NCI-H2081 treated with DMSO at 0.1 percent for 48 hours (cell line): ENCODE measurements around the gene PRPF40B.

Experiments
- DNase-seq: peaks from one replicate; lab custom pipeline; 2025; lab: John Stamatoyannopoulos, UW

Gene PRPF40B

GRCh38 chr12:49684310-49684854, 61.0 kb downstream of the PRPF40B start:
- no peak for DNase-seq

DNA sequence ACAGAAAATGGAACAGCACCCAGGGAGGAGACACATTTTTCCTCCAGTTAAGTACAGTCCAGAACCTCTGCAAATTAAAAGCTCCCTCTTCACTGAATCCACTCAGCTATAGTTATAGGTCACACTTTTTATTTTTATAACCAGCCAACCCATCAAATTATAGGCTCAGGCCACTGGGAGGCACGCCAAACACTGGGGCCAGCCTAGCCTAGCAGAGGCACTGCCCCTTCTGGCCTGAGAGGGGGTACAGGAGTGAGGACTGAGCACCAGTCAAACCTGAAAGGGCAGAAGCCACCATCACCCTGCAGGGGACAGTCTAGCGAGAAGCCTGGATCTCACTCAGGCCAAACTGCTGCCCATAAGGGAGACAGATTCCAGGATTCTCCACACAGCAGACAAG, 64.6 kb downstream of the PRPF40B start:
- no peak for DNase-seq

DNA sequence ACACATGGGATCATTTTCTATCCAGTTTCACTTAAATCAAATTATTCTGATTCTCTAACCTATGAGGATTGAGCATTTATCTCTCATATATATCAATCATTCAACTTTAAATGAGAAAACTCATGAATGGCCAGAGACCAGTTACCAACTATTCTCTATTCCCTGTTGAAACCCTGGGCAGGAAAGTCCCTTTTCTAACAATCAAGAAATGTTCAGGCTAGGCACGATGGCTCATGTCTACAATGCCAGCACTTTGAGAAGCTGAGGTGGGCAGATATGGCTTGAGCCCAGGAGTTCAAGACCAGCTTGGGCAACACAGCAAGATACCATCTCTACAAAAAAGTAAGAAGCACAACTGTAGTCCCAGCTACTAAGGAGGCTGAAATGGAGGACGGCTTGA, 65.9 kb downstream of the PRPF40B start:
- no peak for DNase-seq

- no peak for DNase-seq
Measured at GRCh38 chr12:49689785-49690184, 66.4 kb downstream of the PRPF40B start.

- DNase-seq = no peak
Measured at GRCh38 chr12:49692851-49693250, 69.5 kb downstream of the PRPF40B start.

GRCh38 chr12:49693931-49694444, 70.6 kb downstream of the PRPF40B start:
- DNase-seq = no peak
